ENCODE results near the gene CCNDBP1. TPM values are rescaled to one million over a fixed set of nuclear protein-coding genes. Genes with fewer than 3 reads are reported as not detected.

The CCNDBP1 gene
- total and polyA plus RNA-seq, 2 of the 8 experiments (the other 6 are each of a cell fraction or from before 2014, with no cell fraction given) = 23.4 to 29.0 TPM

DNA sequence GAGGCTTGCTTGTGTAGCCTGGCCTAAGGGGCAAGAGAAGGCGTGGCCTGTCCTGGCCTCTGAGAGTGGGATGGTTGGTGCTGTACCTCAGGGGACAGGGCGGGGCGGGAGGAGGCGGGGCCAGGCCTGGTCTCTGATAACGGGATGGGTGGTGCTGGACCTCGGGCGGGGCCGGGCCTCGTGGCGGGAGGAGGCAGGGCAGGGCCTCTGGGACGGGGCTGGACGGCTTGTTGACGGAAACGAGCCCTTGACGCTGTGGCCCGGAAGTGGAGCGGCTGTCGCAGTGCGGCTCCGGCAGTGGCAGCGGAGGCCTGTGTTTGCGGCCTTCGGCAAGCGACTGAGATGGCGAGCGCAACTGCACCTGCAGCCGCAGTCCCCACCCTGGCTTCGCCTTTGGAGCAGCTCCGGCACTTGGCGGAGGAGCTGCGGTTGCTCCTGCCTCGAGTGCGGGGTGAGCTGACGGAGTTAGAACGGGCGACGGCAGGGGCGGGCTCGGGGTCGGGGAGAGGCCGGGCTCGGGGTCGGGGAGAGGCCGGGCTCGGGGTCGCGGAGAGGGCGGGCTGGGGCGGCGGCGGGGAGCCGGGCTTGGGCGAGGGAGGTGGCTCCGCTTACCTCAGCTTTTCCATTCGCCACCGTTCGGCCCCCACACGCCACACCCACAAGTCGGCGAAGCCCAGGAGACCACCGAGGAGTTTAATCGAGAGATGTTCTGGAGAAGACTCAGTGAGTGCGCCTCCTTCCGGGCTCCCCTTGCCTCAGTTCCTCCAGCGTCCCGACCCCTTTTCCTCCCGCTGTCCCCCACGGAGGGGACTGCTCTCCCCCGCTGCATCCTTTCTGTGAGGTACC lies at the start of gene CCNDBP1 (continued):
- TF ChIP-seq, protein P1, sequence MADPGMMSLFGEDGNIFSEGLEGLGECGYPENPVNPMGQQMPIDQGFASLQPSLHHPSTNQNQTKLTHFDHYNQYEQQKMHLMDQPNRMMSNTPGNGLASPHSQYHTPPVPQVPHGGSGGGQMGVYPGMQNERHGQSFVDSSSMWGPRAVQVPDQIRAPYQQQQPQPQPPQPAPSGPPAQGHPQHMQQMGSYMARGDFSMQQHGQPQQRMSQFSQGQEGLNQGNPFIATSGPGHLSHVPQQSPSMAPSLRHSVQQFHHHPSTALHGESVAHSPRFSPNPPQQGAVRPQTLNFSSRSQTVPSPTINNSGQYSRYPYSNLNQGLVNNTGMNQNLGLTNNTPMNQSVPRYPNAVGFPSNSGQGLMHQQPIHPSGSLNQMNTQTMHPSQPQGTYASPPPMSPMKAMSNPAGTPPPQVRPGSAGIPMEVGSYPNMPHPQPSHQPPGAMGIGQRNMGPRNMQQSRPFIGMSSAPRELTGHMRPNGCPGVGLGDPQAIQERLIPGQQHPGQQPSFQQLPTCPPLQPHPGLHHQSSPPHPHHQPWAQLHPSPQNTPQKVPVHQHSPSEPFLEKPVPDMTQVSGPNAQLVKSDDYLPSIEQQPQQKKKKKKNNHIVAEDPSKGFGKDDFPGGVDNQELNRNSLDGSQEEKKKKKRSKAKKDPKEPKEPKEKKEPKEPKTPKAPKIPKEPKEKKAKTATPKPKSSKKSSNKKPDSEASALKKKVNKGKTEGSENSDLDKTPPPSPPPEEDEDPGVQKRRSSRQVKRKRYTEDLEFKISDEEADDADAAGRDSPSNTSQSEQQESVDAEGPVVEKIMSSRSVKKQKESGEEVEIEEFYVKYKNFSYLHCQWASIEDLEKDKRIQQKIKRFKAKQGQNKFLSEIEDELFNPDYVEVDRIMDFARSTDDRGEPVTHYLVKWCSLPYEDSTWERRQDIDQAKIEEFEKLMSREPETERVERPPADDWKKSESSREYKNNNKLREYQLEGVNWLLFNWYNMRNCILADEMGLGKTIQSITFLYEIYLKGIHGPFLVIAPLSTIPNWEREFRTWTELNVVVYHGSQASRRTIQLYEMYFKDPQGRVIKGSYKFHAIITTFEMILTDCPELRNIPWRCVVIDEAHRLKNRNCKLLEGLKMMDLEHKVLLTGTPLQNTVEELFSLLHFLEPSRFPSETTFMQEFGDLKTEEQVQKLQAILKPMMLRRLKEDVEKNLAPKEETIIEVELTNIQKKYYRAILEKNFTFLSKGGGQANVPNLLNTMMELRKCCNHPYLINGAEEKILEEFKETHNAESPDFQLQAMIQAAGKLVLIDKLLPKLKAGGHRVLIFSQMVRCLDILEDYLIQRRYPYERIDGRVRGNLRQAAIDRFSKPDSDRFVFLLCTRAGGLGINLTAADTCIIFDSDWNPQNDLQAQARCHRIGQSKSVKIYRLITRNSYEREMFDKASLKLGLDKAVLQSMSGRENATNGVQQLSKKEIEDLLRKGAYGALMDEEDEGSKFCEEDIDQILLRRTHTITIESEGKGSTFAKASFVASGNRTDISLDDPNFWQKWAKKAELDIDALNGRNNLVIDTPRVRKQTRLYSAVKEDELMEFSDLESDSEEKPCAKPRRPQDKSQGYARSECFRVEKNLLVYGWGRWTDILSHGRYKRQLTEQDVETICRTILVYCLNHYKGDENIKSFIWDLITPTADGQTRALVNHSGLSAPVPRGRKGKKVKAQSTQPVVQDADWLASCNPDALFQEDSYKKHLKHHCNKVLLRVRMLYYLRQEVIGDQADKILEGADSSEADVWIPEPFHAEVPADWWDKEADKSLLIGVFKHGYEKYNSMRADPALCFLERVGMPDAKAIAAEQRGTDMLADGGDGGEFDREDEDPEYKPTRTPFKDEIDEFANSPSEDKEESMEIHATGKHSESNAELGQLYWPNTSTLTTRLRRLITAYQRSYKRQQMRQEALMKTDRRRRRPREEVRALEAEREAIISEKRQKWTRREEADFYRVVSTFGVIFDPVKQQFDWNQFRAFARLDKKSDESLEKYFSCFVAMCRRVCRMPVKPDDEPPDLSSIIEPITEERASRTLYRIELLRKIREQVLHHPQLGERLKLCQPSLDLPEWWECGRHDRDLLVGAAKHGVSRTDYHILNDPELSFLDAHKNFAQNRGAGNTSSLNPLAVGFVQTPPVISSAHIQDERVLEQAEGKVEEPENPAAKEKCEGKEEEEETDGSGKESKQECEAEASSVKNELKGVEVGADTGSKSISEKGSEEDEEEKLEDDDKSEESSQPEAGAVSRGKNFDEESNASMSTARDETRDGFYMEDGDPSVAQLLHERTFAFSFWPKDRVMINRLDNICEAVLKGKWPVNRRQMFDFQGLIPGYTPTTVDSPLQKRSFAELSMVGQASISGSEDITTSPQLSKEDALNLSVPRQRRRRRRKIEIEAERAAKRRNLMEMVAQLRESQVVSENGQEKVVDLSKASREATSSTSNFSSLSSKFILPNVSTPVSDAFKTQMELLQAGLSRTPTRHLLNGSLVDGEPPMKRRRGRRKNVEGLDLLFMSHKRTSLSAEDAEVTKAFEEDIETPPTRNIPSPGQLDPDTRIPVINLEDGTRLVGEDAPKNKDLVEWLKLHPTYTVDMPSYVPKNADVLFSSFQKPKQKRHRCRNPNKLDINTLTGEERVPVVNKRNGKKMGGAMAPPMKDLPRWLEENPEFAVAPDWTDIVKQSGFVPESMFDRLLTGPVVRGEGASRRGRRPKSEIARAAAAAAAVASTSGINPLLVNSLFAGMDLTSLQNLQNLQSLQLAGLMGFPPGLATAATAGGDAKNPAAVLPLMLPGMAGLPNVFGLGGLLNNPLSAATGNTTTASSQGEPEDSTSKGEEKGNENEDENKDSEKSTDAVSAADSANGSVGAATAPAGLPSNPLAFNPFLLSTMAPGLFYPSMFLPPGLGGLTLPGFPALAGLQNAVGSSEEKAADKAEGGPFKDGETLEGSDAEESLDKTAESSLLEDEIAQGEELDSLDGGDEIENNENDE (IDR thresholded peaks at IDR 0.05; ENCODE audit: insufficient replicate concordance, low read length) = no peak
- TF ChIP-seq, protein P2, sequence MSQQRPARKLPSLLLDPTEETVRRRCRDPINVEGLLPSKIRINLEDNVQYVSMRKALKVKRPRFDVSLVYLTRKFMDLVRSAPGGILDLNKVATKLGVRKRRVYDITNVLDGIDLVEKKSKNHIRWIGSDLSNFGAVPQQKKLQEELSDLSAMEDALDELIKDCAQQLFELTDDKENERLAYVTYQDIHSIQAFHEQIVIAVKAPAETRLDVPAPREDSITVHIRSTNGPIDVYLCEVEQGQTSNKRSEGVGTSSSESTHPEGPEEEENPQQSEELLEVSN (IDR thresholded peaks at IDR 0.05) = peak; percentile 58; the same call in 1 of the 2 replicates
- TF ChIP-seq RAD21 (IDR thresholded peaks at IDR 0.05 in 1 of 2, conservative IDR thresholded peaks at IDR 0.05 in 1 of 2; ENCODE audit: low read depth in 2 of 2, low read length in 2 of 2) = peak; percentile 15 to 16; a peak in 1 of 4 replicates
- no peak for TF ChIP-seq SP1 (IDR thresholded peaks at IDR 0.05; ENCODE audit: low read depth, low read length)
- TF ChIP-seq TEAD4 (IDR thresholded peaks at IDR 0.05; ENCODE audit: low read depth, low read length) = no peak
- peak; percentile 37; the same call in 1 of the 2 replicates for TF ChIP-seq CREB1 (IDR thresholded peaks at IDR 0.05)
- TF ChIP-seq CHD2 (IDR thresholded peaks at IDR 0.05; ENCODE audit: low read length) = no peak
- no peak for TF ChIP-seq GABPA (IDR thresholded peaks at IDR 0.05; ENCODE audit: borderline replicate concordance, insufficient read depth, low read length)
- TF ChIP-seq SAP30 (IDR thresholded peaks at IDR 0.05; ENCODE audit: insufficient read depth, insufficient replicate concordance, low read length) = peak; percentile 24

Measured in H1 (cell line).